Osteoblast (primary cell): ENCODE data around the gene ACKR1. TPM values are rescaled to one million over a fixed set of nuclear protein-coding genes. Genes with fewer than 3 reads are reported as not detected.

Experiments
- DNase-seq: peaks from one replicate; pipeline ENCODE4 v3.0.0; 2011; ENCODE audit warnings: low spot score, mixed read lengths; ENCODE audit not compliant: insufficient read length; ENCODE audit errors: missing footprints
- H2AFZ ChIP-seq: 2 replicates; pipeline ENCODE4 v1.6.0; 2011; ENCODE audit warnings: mild to moderate bottlenecking, low read length
- H3K27ac ChIP-seq: 2 replicates; pipeline ENCODE4 v1.5.1; 2011; ENCODE audit warnings: mild to moderate bottlenecking, low read depth, low read length, moderate library complexity
- H3K27me3 ChIP-seq: 2 replicates; pipeline ENCODE4 v1.6.0; 2012; ENCODE audit warnings: mild to moderate bottlenecking, control low read depth, inconsistent platforms, low read length, moderate library complexity; ENCODE audit not compliant: insufficient read depth
- H3K36me3 ChIP-seq: 2 replicates; pipeline ENCODE4 v1.5.1; 2011; ENCODE audit warnings: mild to moderate bottlenecking, low read length, control low read depth, moderate library complexity; ENCODE audit not compliant: insufficient read depth
- H3K4me1 ChIP-seq: 2 replicates; pipeline ENCODE4 v1.5.1; 2011; ENCODE audit warnings: mild to moderate bottlenecking, low read length, control low read depth, moderate library complexity; ENCODE audit not compliant: insufficient read depth
- H3K4me2 ChIP-seq: 2 replicates; pipeline ENCODE4 v1.6.0; 2011; ENCODE audit warnings: mild to moderate bottlenecking, low read length; ENCODE audit not compliant: insufficient read depth
- H3K4me3 ChIP-seq: fragments of 200-600 bp; sonication (generic); 3 replicates; pipeline ENCODE4 v1.5.1; 2012; ENCODE audit warnings: mild to moderate bottlenecking, low read length, inconsistent platforms; ENCODE audit not compliant: insufficient read depth
- H3K79me2 ChIP-seq: 2 replicates; pipeline ENCODE4 v1.6.0; 2012; ENCODE audit warnings: mild to moderate bottlenecking, low read length, control low read depth, inconsistent platforms; ENCODE audit not compliant: insufficient read depth
- H3K9me3 ChIP-seq: 2 replicates; pipeline ENCODE4 v1.5.1; 2011; ENCODE audit warnings: low read depth, low read length, control low read depth
- H4K20me1 ChIP-seq: 2 replicates; pipeline ENCODE4 v1.6.0; 2012; ENCODE audit warnings: mild to moderate bottlenecking, low read length, control low read depth; ENCODE audit not compliant: insufficient read depth
- CTCF ChIP-seq: IDR thresholded peaks from 2 replicates; pipeline ENCODE4 v1.5.1; 2011; ENCODE audit warnings: mild to moderate bottlenecking, low read depth, low read length, moderate library complexity; ENCODE audit errors: extremely low read depth
- total RNA-seq: library from RNA; depleted of rRNA; stranded (reverse); fragments of >200 nt; gene quantifications from 2 replicates; pipeline ENCODE4 v1.2.3, GENCODE V29; 2012

Gene ACKR1
- total RNA-seq, 1 donor, result not detected

- peaks cover 5% of the 10 kb centered on the region for H3K27me3 ChIP-seq
- no peak overlapping the region for H3K27ac ChIP-seq
- H2AFZ ChIP-seq, result no peak overlapping the region
- H3K4me1 ChIP-seq, result no peaks in the 10 kb centered on the region
- H3K9me3 ChIP-seq, result no peaks in the 10 kb centered on the region
- no peak overlapping the region for H3K4me2 ChIP-seq
- H3K4me3 ChIP-seq, result no peak overlapping the region
- TF ChIP-seq CTCF, result no peak
- no peaks in the 10 kb centered on the region for H3K36me3 ChIP-seq
- DNase-seq, result no peak
- H3K79me2 ChIP-seq, result no peaks in the 10 kb centered on the region
- no peaks in the 10 kb centered on the region for H4K20me1 ChIP-seq
Observed at GRCh38 chr1:159201642-159202041, 3.0 kb upstream of the ACKR1 start.

- Histone ChIP-seq H3K9me3 (no peaks in the 10 kb centered on the region), H3K79me2 (no peaks in the 10 kb centered on the region), H3K4me1 (no peaks in the 10 kb centered on the region), H3K36me3 (no peaks in the 10 kb centered on the region), H3K27ac (no peak overlapping the region), H3K27me3 (peaks cover 19% of the 10 kb centered on the region), H2AFZ (no peak overlapping the region), H4K20me1 (no peaks in the 10 kb centered on the region), H3K4me2 (no peak overlapping the region), H3K4me3 (no peak overlapping the region)
- DNase-seq, result no peak
- no peak for TF ChIP-seq CTCF
Observed at GRCh38 chr1:159203610-159204009, 1.1 kb upstream of the ACKR1 start.

GRCh38 chr1:159205225-159205624 is 550 bp downstream of the ACKR1 start:
- Histone ChIP-seq H3K27me3 (peaks cover 22% of the 10 kb centered on the region), H3K4me3 (no peak overlapping the region), H3K79me2 (no peaks in the 10 kb centered on the region), H3K9me3 (no peaks in the 10 kb centered on the region), H3K36me3 (no peaks in the 10 kb centered on the region), H3K4me1 (no peaks in the 10 kb centered on the region), H4K20me1 (no peaks in the 10 kb centered on the region), H3K27ac (no peak overlapping the region), H2AFZ (no peak overlapping the region), H3K4me2 (no peak overlapping the region)
- DNase-seq, result no peak
- TF ChIP-seq CTCF, result no peak

GRCh38 chr1:159206110-159206509 is 1.4 kb downstream of the ACKR1 start:
- Histone ChIP-seq H3K4me3 (no peak overlapping the region), H3K36me3 (no peaks in the 10 kb centered on the region), H3K9me3 (no peaks in the 10 kb centered on the region), H3K27me3 (peaks cover 22% of the 10 kb centered on the region), H3K79me2 (no peaks in the 10 kb centered on the region), H3K4me1 (no peaks in the 10 kb centered on the region), H2AFZ (no peak overlapping the region), H3K4me2 (no peak overlapping the region), H4K20me1 (no peaks in the 10 kb centered on the region), H3K27ac (no peak overlapping the region)
- no peak for DNase-seq
- no peak for TF ChIP-seq CTCF
